ENCODE data around the gene HSPA12A. TPM values are rescaled to one million over a fixed set of nuclear protein-coding genes. Genes with fewer than 3 reads are reported as not detected.

Gene HSPA12A
- total RNA-seq, 1 experiment from 2014 or later, result 0.79 TPM

GRCh38 chr10:116775488-116776400, 33.4 kb upstream of the HSPA12A start:
- Histone ChIP-seq H3K27me3 (no peaks in the 10 kb centered on the region), H3K27ac (no peak overlapping the region), H3K4me3 (no peak overlapping the region), H3K36me3 (no peaks in the 10 kb centered on the region), H3K9me3 (replicated peaks) (no peaks in the 10 kb centered on the region), H3K4me1 (no peaks in the 10 kb centered on the region)
- no peak for DNase-seq

DNA sequence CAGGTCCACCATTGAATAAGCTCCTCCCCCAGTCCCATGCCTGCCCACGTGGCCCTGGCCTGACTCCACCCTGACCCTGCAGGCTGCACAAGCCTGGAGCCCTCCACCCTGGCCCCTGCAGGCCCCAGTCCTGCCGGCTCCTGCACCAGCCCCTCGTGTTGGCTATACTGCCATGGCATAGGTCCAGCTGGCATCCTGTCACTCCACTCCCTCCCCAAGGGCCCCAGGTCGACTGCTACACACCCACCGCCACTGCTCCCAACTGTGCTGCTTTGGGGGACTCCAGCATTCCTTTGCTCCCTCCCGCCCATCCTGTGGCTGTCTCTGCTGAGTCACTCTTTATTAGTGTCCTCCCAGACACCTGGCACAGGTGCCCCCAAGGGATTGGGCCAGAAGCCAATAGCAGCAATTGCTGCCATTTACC, 32.4 kb upstream of the HSPA12A start:
- H3K9me3 ChIP-seq (replicated peaks), result no peaks in the 10 kb centered on the region
- no peaks in the 10 kb centered on the region for H3K36me3 ChIP-seq
- no peak overlapping the region for H3K27ac ChIP-seq
- no peaks in the 10 kb centered on the region for H3K27me3 ChIP-seq
- no peak overlapping the region for H3K4me3 ChIP-seq
- H3K4me1 ChIP-seq, result no peaks in the 10 kb centered on the region
- no peak for DNase-seq

GRCh38 chr10:116772909-116773705, 30.7 kb upstream of the HSPA12A start:
- H3K36me3 ChIP-seq, result no peaks in the 10 kb centered on the region
- no peaks in the 10 kb centered on the region for H3K27me3 ChIP-seq
- H3K27ac ChIP-seq, result no peak overlapping the region
- no peaks in the 10 kb centered on the region for H3K4me1 ChIP-seq
- no peak for DNase-seq
- H3K9me3 ChIP-seq (replicated peaks), result no peaks in the 10 kb centered on the region
- no peak overlapping the region for H3K4me3 ChIP-seq

GRCh38 chr10:116771959-116772585, 29.7 kb upstream of the HSPA12A start:
- H3K27me3 ChIP-seq, result no peaks in the 10 kb centered on the region
- H3K4me3 ChIP-seq, result no peak overlapping the region
- H3K4me1 ChIP-seq, result no peaks in the 10 kb centered on the region
- no peaks in the 10 kb centered on the region for H3K36me3 ChIP-seq
- no peaks in the 10 kb centered on the region for H3K9me3 ChIP-seq (replicated peaks)
- DNase-seq, result no peak
- no peak overlapping the region for H3K27ac ChIP-seq

GRCh38 chr10:116771101-116771958, 29.0 kb upstream of the HSPA12A start:
- no peaks in the 10 kb centered on the region for H3K9me3 ChIP-seq (replicated peaks)
- no peaks in the 10 kb centered on the region for H3K27me3 ChIP-seq
- H3K4me1 ChIP-seq, result no peaks in the 10 kb centered on the region
- no peaks in the 10 kb centered on the region for H3K36me3 ChIP-seq
- no peak for DNase-seq
- no peak overlapping the region for H3K4me3 ChIP-seq
- no peak overlapping the region for H3K27ac ChIP-seq

DNA sequence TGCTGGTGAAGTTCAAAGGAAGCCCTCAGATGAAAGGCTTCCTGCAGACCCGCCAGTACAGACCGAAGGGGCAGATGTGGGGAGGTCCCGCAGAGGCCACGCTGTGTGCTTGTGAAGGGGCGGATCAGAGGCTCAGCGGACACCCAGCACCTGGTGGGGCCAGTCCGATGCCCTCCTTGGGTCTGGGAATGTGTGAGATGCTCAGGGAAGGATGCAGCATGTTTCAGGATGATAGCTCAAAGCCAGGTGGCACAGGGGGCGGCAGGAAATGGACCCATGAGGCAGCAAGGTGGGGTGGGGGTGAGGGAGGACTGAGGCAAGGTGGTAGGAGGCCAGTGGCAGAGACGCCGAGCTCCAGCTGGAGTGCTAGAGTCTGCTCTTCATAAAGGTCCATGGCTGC, 27.9 kb upstream of the HSPA12A start:
- Histone ChIP-seq H3K9me3 (replicated peaks) (no peaks in the 10 kb centered on the region), H3K4me1 (no peaks in the 10 kb centered on the region), H3K4me3 (no peak overlapping the region), H3K36me3 (no peaks in the 10 kb centered on the region), H3K27ac (no peak overlapping the region), H3K27me3 (no peaks in the 10 kb centered on the region)
- no peak for DNase-seq

DNA sequence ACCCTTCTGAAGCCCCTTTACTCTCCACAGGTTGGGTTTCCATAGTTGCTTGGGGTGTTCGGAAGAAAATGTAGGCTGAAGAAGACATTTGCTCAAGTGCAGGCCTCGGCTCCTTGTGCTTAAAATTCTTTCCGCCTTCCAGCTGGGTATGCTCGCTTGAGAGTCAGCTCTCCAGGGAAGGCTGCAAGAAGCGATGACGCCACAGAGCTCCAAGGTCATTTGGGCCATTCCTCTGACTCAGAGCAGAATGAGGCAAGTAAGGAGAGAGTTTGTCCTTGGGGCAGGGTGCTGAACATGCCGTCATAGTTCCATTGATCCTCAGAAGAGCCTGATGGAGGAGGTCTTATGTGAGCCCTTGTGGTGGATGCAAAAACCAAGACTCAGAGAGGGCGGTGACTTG, 27.4 kb upstream of the HSPA12A start:
- no peaks in the 10 kb centered on the region for H3K27me3 ChIP-seq
- H3K4me1 ChIP-seq, result no peaks in the 10 kb centered on the region
- DNase-seq, result no peak
- no peaks in the 10 kb centered on the region for H3K36me3 ChIP-seq
- H3K9me3 ChIP-seq (replicated peaks), result no peaks in the 10 kb centered on the region
- no peak overlapping the region for H3K4me3 ChIP-seq
- no peak overlapping the region for H3K27ac ChIP-seq

DNA sequence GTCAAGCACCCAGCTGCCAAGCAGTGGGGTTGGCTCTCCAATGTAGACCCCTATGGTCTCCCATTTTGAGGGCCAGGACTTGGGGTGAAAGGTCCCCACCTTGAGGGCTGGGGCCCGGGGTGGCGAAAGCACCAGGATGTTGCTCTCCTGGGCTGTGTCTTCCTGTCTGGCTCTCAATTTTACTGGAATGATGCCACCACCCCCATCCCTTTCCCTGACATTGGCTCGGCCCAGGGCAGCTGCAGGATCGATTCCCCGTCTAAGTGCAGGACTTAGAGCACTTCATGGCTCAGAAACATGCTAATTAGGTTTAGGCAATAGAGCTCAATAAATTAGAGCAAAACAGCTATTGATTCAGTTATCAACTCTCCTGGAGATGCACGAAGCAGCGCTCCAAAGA, 27.0 kb upstream of the HSPA12A start:
- Histone ChIP-seq H3K27me3 (no peaks in the 10 kb centered on the region), H3K36me3 (no peaks in the 10 kb centered on the region), H3K4me1 (no peaks in the 10 kb centered on the region), H3K27ac (no peak overlapping the region), H3K4me3 (no peak overlapping the region), H3K9me3 (replicated peaks) (no peaks in the 10 kb centered on the region)
- DNase-seq, result no peak

DNA sequence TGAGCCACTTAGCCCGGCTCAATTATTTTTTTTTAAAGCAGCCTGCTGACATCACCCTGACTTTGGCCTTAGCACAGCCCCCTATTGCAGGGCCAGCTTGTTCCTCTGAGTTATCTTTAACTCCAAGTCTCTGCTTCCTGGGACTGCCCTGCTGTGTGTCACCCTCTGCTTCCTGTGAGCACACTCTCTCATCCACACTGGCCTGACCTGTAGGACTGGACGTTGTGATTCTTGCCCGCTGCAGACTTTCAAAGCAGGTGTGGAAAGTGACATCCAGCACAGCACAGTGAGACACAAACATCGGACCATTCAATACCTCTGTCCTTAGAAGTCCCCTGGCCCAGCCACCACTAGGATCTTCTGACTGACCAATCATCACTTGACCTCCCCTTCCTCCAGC, 26.4 kb upstream of the HSPA12A start:
- no peak for DNase-seq
- H3K36me3 ChIP-seq, result no peaks in the 10 kb centered on the region
- no peaks in the 10 kb centered on the region for H3K9me3 ChIP-seq (replicated peaks)
- H3K27me3 ChIP-seq, result no peaks in the 10 kb centered on the region
- H3K4me3 ChIP-seq, result no peak overlapping the region
- no peak overlapping the region for H3K27ac ChIP-seq
- H3K4me1 ChIP-seq, result no peaks in the 10 kb centered on the region

- H3K9me3 ChIP-seq (replicated peaks), result no peaks in the 10 kb centered on the region
- H3K4me3 ChIP-seq, result no peak overlapping the region
- no peaks in the 10 kb centered on the region for H3K4me1 ChIP-seq
- no peak for DNase-seq
- H3K36me3 ChIP-seq, result no peaks in the 10 kb centered on the region
- no peak overlapping the region for H3K27ac ChIP-seq
- no peaks in the 10 kb centered on the region for H3K27me3 ChIP-seq
These were observed 24.7 kb upstream of the HSPA12A start for GRCh38 chr10:116766837-116767634.

GRCh38 chr10:116766241-116766827, 24.0 kb upstream of the HSPA12A start:
- Histone ChIP-seq H3K27me3 (no peaks in the 10 kb centered on the region), H3K36me3 (no peaks in the 10 kb centered on the region), H3K9me3 (replicated peaks) (no peaks in the 10 kb centered on the region), H3K4me3 (no peak overlapping the region), H3K27ac (no peak overlapping the region), H3K4me1 (no peaks in the 10 kb centered on the region)
- DNase-seq, result no peak

GRCh38 chr10:116765648-116766081, 23.3 kb upstream of the HSPA12A start:
- no peak overlapping the region for H3K27ac ChIP-seq
- no peaks in the 10 kb centered on the region for H3K4me1 ChIP-seq
- no peaks in the 10 kb centered on the region for H3K9me3 ChIP-seq (replicated peaks)
- DNase-seq, result peak in 1 of 2 experiments; percentile 51
- H3K36me3 ChIP-seq, result no peaks in the 10 kb centered on the region
- H3K4me3 ChIP-seq, result no peak overlapping the region
- H3K27me3 ChIP-seq, result no peaks in the 10 kb centered on the region

DNA sequence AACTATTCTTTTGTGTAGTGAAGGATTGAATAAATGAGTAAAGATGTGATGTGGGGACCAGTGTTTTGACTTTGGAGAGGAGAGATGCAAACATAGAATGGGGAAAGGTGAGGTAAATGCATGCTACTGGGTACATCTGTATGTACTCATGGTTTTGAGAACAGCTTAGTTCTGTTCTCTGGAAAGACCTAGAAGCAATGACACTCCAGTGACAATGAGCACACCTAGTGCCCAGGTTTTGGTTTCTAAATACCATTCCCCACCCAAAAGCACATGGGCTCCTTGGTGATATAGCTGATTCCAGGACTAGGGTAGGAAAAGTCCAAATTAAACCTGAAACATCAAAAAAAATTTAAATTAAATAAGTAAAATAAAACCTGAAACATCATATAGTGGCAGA, 22.6 kb upstream of the HSPA12A start:
- Histone ChIP-seq H3K4me3 (no peak overlapping the region), H3K27ac (no peak overlapping the region), H3K9me3 (replicated peaks) (no peaks in the 10 kb centered on the region), H3K27me3 (no peaks in the 10 kb centered on the region), H3K36me3 (no peaks in the 10 kb centered on the region), H3K4me1 (no peaks in the 10 kb centered on the region)
- DNase-seq, result no peak
